ENCODE measurements around the gene CADM2.

CADM2 gene

GRCh38 chr3:84985795-84986194, 27.0 kb downstream of the CADM2 start:
- no peak for DNase-seq

- no peak for DNase-seq
Measured at GRCh38 chr3:84987706-84988504, 29.1 kb downstream of the CADM2 start.

- no peak for DNase-seq
Measured at GRCh38 chr3:84989102-84989501, 30.3 kb downstream of the CADM2 start.

GRCh38 chr3:84991422-84991900, 32.7 kb downstream of the CADM2 start:
- DNase-seq: no peak

GRCh38 chr3:84993956-84994355, 35.2 kb downstream of the CADM2 start:
- DNase-seq: no peak

- DNase-seq: no peak
Measured at GRCh38 chr3:84998545-84998944, 39.8 kb downstream of the CADM2 start.

- DNase-seq: no peak
Measured at GRCh38 chr3:85003479-85003878, 44.7 kb downstream of the CADM2 start.

- DNase-seq: no peak
Measured at GRCh38 chr3:85004147-85004546, 45.4 kb downstream of the CADM2 start.

- no peak for DNase-seq
Measured at GRCh38 chr3:85005946-85006345, 47.2 kb downstream of the CADM2 start.

- DNase-seq: no peak
Measured at GRCh38 chr3:85007195-85008094, 48.7 kb downstream of the CADM2 start.

GRCh38 chr3:85020828-85021227, 62.0 kb downstream of the CADM2 start:
- DNase-seq: no peak

- DNase-seq: no peak
Measured at GRCh38 chr3:85030052-85030451, 71.3 kb downstream of the CADM2 start.

GRCh38 chr3:85037203-85037602, 78.4 kb downstream of the CADM2 start:
- DNase-seq: no peak

- DNase-seq: no peak
Measured at GRCh38 chr3:85041001-85041400, 82.2 kb downstream of the CADM2 start.

GRCh38 chr3:85041562-85042055, 82.8 kb downstream of the CADM2 start:
- DNase-seq: no peak

GRCh38 chr3:85050821-85051220, 92.0 kb downstream of the CADM2 start:
- no peak for DNase-seq

GRCh38 chr3:85051786-85052185, 93.0 kb downstream of the CADM2 start:
- DNase-seq: no peak

GRCh38 chr3:85053626-85054025, 94.8 kb downstream of the CADM2 start:
- no peak for DNase-seq

GRCh38 chr3:85054579-85054978, 95.8 kb downstream of the CADM2 start:
- no peak for DNase-seq

GRCh38 chr3:85068911-85069310, 110.1 kb downstream of the CADM2 start:
- DNase-seq: no peak

GRCh38 chr3:85074003-85074402, 115.2 kb downstream of the CADM2 start:
- DNase-seq: no peak

- DNase-seq: no peak
Measured at GRCh38 chr3:85075663-85076062, 116.9 kb downstream of the CADM2 start.

- no peak for DNase-seq
Measured at GRCh38 chr3:85077018-85077417, 118.2 kb downstream of the CADM2 start.
